Epidermal melanocyte (primary cell): ENCODE data around the gene ZNF516.

Experiments used
- DNase-seq: peaks from one replicate; pipeline ENCODE4 v3.0.0; 2011; ENCODE audit warnings: low spot score; ENCODE audit not compliant: insufficient read length

ZNF516 gene

GRCh38 chr18:76399613-76400391, 95.2 kb downstream of the ZNF516 start:
- no peak for DNase-seq

- peak; percentile 100 for DNase-seq
These were observed 96.0 kb downstream of the ZNF516 start for GRCh38 chr18:76398896-76399612.

GRCh38 chr18:76398295-76398694, 96.7 kb downstream of the ZNF516 start:
- no peak for DNase-seq

GRCh38 chr18:76397631-76398030, 97.4 kb downstream of the ZNF516 start:
- no peak for DNase-seq

- no peak for DNase-seq
These were observed 98.2 kb downstream of the ZNF516 start for GRCh38 chr18:76396792-76397191.

- no peak for DNase-seq
These were observed 99.4 kb downstream of the ZNF516 start for GRCh38 chr18:76395609-76396008.

GRCh38 chr18:76394780-76395476, 100.1 kb downstream of the ZNF516 start:
- DNase-seq, result no peak

- no peak for DNase-seq
These were observed 102.7 kb downstream of the ZNF516 start for GRCh38 chr18:76392349-76392748.

GRCh38 chr18:76391746-76392145, 103.3 kb downstream of the ZNF516 start:
- no peak for DNase-seq

GRCh38 chr18:76391038-76391437, 104.0 kb downstream of the ZNF516 start:
- DNase-seq, result no peak

- DNase-seq, result no peak
These were observed 104.5 kb downstream of the ZNF516 start for GRCh38 chr18:76390452-76391035.

- no peak for DNase-seq
These were observed 105.3 kb downstream of the ZNF516 start for GRCh38 chr18:76389716-76390115.

GRCh38 chr18:76388891-76389423, 106.1 kb downstream of the ZNF516 start:
- DNase-seq, result no peak

GRCh38 chr18:76388261-76388660, 106.8 kb downstream of the ZNF516 start:
- DNase-seq, result no peak

- DNase-seq, result no peak
These were observed 107.4 kb downstream of the ZNF516 start for GRCh38 chr18:76387608-76388007.

GRCh38 chr18:76386886-76387285, 108.2 kb downstream of the ZNF516 start:
- no peak for DNase-seq

- no peak for DNase-seq
These were observed 109.0 kb downstream of the ZNF516 start for GRCh38 chr18:76386071-76386470.

- no peak for DNase-seq
These were observed 109.4 kb downstream of the ZNF516 start for GRCh38 chr18:76385681-76385975.

GRCh38 chr18:76384861-76385680, 110.0 kb downstream of the ZNF516 start:
- no peak for DNase-seq

- no peak for DNase-seq
These were observed 110.8 kb downstream of the ZNF516 start for GRCh38 chr18:76384114-76384790.
